Adrenal gland (tissue), 12 donors: ENCODE results near the gene BRD1. TPM values are rescaled to one million over a fixed set of nuclear protein-coding genes. Genes with fewer than 3 reads are reported as not detected.

ENCODE experiments used
- DNase-seq, 7 donors: peaks; one replicate each; pipeline ENCODE4 v3.0.0-alpha.2; 2019 to 2020
- H3K27ac ChIP-seq, 5 donors: fragments of 200-600 bp; sonication (generic) in 4 of 5; 1 replicate in 3 of 5; 2 replicates in 2 of 5; pipeline versions ENCODE4 v1.5.1 to v1.8.0; 2016 to 2020; ENCODE audit warnings: mild to moderate bottlenecking in 1 of 5
- H3K27me3 ChIP-seq: fragments of 200-600 bp; 2 replicates; pipeline ENCODE4 v1.8.0; 2021
- H3K36me3 ChIP-seq, 2 donors: fragments of 200-600 bp; replicated peaks in 1 of 2; 1 replicate in 1 of 2; 2 replicates in 1 of 2; pipeline versions ENCODE4 v1.5.1 to v1.8.0; 2018 to 2022
- H3K4me1 ChIP-seq, 2 donors: fragments of 200-600 bp; replicated peaks in 1 of 2; 1 replicate in 1 of 2; 2 replicates in 1 of 2; pipeline versions ENCODE4 v1.5.1 to v1.8.0; 2018 to 2021
- H3K4me3 ChIP-seq, 4 donors: fragments of 200-600 bp; sonication (generic) in 3 of 4; one replicate each; pipeline ENCODE4 v1.5.1; 2016 to 2018
- H3K9me3 ChIP-seq, 3 donors: fragments of 200-600 bp; sonication (generic) in 1 of 3; replicated peaks in 1 of 3; 1 replicate in 2 of 3; 2 replicates in 1 of 3; pipeline versions ENCODE4 v1.5.1 to v1.8.0; 2016 to 2021
- CTCF ChIP-seq, 6 experiments: fragments of 450-650 bp in 4 of 6; fragments of 200-600 bp in 2 of 6; sonication (generic) in 1 of 6; IDR thresholded peaks; 1 replicate in 5 of 6; 2 replicates in 1 of 6; pipeline versions ENCODE4 v1.5.1 to v1.8.0; 2016 to 2021; ENCODE audit warnings: antibody characterized with exemption in 6 of 6, mild to moderate bottlenecking in 2 of 6, moderate library complexity in 1 of 6
- POLR2A ChIP-seq, 2 donors: fragments of 450-650 bp; IDR thresholded peaks; one replicate each; pipeline ENCODE4 v1.6.1; 2017; ENCODE audit warnings: antibody characterized with exemption in 2 of 2, mild to moderate bottlenecking in 2 of 2, moderate library complexity in 1 of 2
- WGBS, 4 donors: extraction: QIAGEN DNeasy Blood & Tissue Kit in 2 of 4; methylation state at CpG; one replicate each; pipeline versions ENCODE4 v1.1.5 to v1.1.7; 2013 to 2017; 5-methylcytosine and 5-hydroxymethylcytosine counted together
- intact Hi-C, 2 donors: fragments of 100-400 bp; cut with DNase I; formaldehyde crosslinking; loops; one replicate each; pipeline versions ENCODE4 v1.14.1 to v1.15.0; 2022 to 2023
- polyA plus RNA-seq, 3 donors: library from polyadenylated mRNA; stranded (reverse); fragments of 200-250 nt in 2 of 3; fragments of 350-450 nt in 1 of 3; fragmentation: Illumina TruSeq in 1 of 3; extraction: RNeasy Lipid Tissue Mini Kit (QIAGEN cat#74804) in 1 of 3; gene quantifications; one replicate each; pipeline ENCODE4 v1.2.3, GENCODE V29; 2013 to 2014
- total RNA-seq, 9 donors: library from RNA; depleted of rRNA in 4 of 9; stranded (reverse); fragments of >200 nt in 4 of 9; fragments of 120-200 nt in 1 of 9; fragmentation: NEBNext Ultra II Directional in 1 of 9; extraction: Animal tissue kit (Norgen Biotek cat#: 25700) in 1 of 9; gene quantifications; one replicate each; pipeline versions ENCODE4 v1.1.0 to v1.2.4, GENCODE V29; 2013 to 2023
- donor health status: healthy with polysubstance abuse.
- donor health status: Bipolar disorder and iron deficiency.
- donor health status: DM: yes; HTN: yes; CAD: no.
- donor health status: DM: no; HTN: no; CAD: no.
- donor health status: DM: no; HTN: no; CAD: no.
- donor health status: DM: yes; HTN: yes; CAD: no.

The BRD1 gene
- total and polyA plus RNA-seq, 12 donors: 9.4 to 62.4 (median 26.6) TPM

- Histone ChIP-seq H3K27me3 (no peaks in the 10 kb centered on the region), H3K4me3 (no peak overlapping the region), H3K27ac (no peak overlapping the region), H3K4me1 (peaks cover 4 to 19% of the 10 kb centered on the region in 2 donors), H3K9me3 (no peaks in the 10 kb centered on the region), H3K36me3 (peaks cover 0 to 49% of the 10 kb centered on the region in 2 donors)
- TF ChIP-seq POLR2A (IDR thresholded peaks at IDR 0.05) (no peak), CTCF (IDR thresholded peaks at IDR 0.05) (no peak)
- no peak for DNase-seq
- intact Hi-C loops: no loop called here
- 90 to 94% (median 91%) methylated on average over 27 to 40 of the region's 40 CpGs for WGBS, 4 donors
Measured at GRCh38 chr22:49777569-49778249, 50.0 kb downstream of the BRD1 start.

- peaks cover 0 to 50% of the 10 kb centered on the region in 2 donors for H3K36me3 ChIP-seq
- no peaks in the 10 kb centered on the region for H3K27me3 ChIP-seq
- no peaks in the 10 kb centered on the region for H3K9me3 ChIP-seq
- no peak for DNase-seq
- TF ChIP-seq POLR2A (IDR thresholded peaks at IDR 0.05): no peak
- TF ChIP-seq CTCF (IDR thresholded peaks at IDR 0.05): no peak
- intact Hi-C loops: no loop called here
- peaks cover 4 to 19% of the 10 kb centered on the region in 2 donors for H3K4me1 ChIP-seq
- no peak overlapping the region for H3K27ac ChIP-seq
- WGBS, 4 donors: 92 to 95% (median 94%) methylated on average over 12 to 29 of the region's 29 CpGs
- no peak overlapping the region for H3K4me3 ChIP-seq
Measured at GRCh38 chr22:49776891-49777290, 50.8 kb downstream of the BRD1 start.

- Histone ChIP-seq H3K4me3 (no peak overlapping the region), H3K4me1 (peaks cover 4 to 19% of the 10 kb centered on the region in 2 donors), H3K27me3 (no peaks in the 10 kb centered on the region), H3K9me3 (no peaks in the 10 kb centered on the region), H3K27ac (no peak overlapping the region), H3K36me3 (peaks cover 0 to 50% of the 10 kb centered on the region in 2 donors)
- intact Hi-C loops: no loop called here
- DNase-seq: no peak
- TF ChIP-seq CTCF (IDR thresholded peaks at IDR 0.05): no peak
- TF ChIP-seq POLR2A (IDR thresholded peaks at IDR 0.05): no peak
- 80 to 96% (median 93%) methylated on average over 4 to 31 of the region's 31 CpGs for WGBS, 4 donors
Measured at GRCh38 chr22:49775867-49776511, 51.7 kb downstream of the BRD1 start.

GRCh38 chr22:49775191-49775866, 52.3 kb downstream of the BRD1 start:
- Histone ChIP-seq H3K27me3 (no peaks in the 10 kb centered on the region), H3K4me1 (peaks cover 4 to 14% of the 10 kb centered on the region in 2 donors), H3K36me3 (peaks cover 0 to 50% of the 10 kb centered on the region in 2 donors), H3K9me3 (no peaks in the 10 kb centered on the region), H3K27ac (no peak overlapping the region), H3K4me3 (no peak overlapping the region)
- WGBS, 4 donors: 90 to 94% (median 92%) methylated on average over 18 to 26 of the region's 26 CpGs
- TF ChIP-seq POLR2A (IDR thresholded peaks at IDR 0.05): no peak
- TF ChIP-seq CTCF (IDR thresholded peaks at IDR 0.05): no peak
- DNase-seq: no peak
- intact Hi-C loops: no loop called here
